GM12892 (cell line): ENCODE measurements around the gene BACH1.

ENCODE experiments used
- POLR2AphosphoS5 ChIP-seq: IDR thresholded peaks from 2 replicates; pipeline ENCODE4 v1.6.1; 2011; ENCODE audit warnings: low read depth, low read length, control low read depth
- TAF1 ChIP-seq: IDR thresholded peaks from 2 replicates; pipeline ENCODE4 v1.6.1; 2011; ENCODE audit warnings: low read depth, mild to moderate bottlenecking, control low read depth, low read length, borderline replicate concordance

- TF ChIP-seq POLR2AphosphoS5 (no peak), TAF1 (no peak)
Observed at GRCh38 chr21:29384683-29385359, 86.1 kb downstream of the BACH1 start.
